Brain microvascular endothelial cell (primary cell): ENCODE results near the gene KRTAP5-5.

Source experiments
- DNase-seq: peaks from one replicate; pipeline ENCODE4 v3.0.0-alpha.2; 2020
- H3K27ac ChIP-seq: fragments of 250-450 bp; sonication (Bioruptor Pico); 2 replicates; pipeline ENCODE4 v1.5.1; 2020; ENCODE audit warnings: mild to moderate bottlenecking, moderate library complexity
- H3K27me3 ChIP-seq: fragments of 250-450 bp; sonication (Bioruptor Pico); replicated peaks from 2 replicates; pipeline ENCODE4 v1.5.1; 2020; ENCODE audit warnings: mild to moderate bottlenecking
- H3K36me3 ChIP-seq: fragments of 250-450 bp; sonication (Bioruptor Pico); replicated peaks from 2 replicates; pipeline ENCODE4 v1.5.1; 2020; ENCODE audit warnings: mild to moderate bottlenecking
- H3K4me3 ChIP-seq: 2 replicates; pipeline ENCODE4 v1.5.1; 2011; ENCODE audit warnings: low read depth, mild to moderate bottlenecking, control low read depth, low read length, moderate library complexity
- CTCF ChIP-seq: IDR thresholded peaks from 2 replicates; pipeline ENCODE4 v1.5.1; 2011; ENCODE audit warnings: low read depth, mild to moderate bottlenecking, moderate library complexity, low read length, control low read depth, inconsistent platforms; ENCODE audit errors: missing control alignments
- in situ Hi-C: cut with HindIII; loops from 2 replicates; pipeline ENCODE4 v1.10.0; 2017; ENCODE audit warnings: low sequenced_read_pairs, low pct_ligation_motif_present

Gene KRTAP5-5

GRCh38 chr11:1652771-1653540 is 23.4 kb downstream of the KRTAP5-5 start:
- peak; percentile 41 for DNase-seq
- Histone ChIP-seq H3K4me3 (no peak overlapping the region), H3K27ac (no peak overlapping the region), H3K27me3 (peaks cover 18% of the 10 kb centered on the region), H3K36me3 (no peaks in the 10 kb centered on the region)
- in situ Hi-C loops, result no loop called here
- peak; percentile 97 for TF ChIP-seq CTCF

- peaks cover 18% of the 10 kb centered on the region for H3K27me3 ChIP-seq
- in situ Hi-C loops, result no loop called here
Observed at GRCh38 chr11:1653541-1654387, 24.2 kb downstream of the KRTAP5-5 start.

GRCh38 chr11:1654388-1655167 is 25.0 kb downstream of the KRTAP5-5 start:
- H3K27me3 ChIP-seq, result peaks cover 18% of the 10 kb centered on the region
- H3K4me3 ChIP-seq, result no peak overlapping the region
- no peak overlapping the region for H3K27ac ChIP-seq
- no peak for TF ChIP-seq CTCF
- H3K36me3 ChIP-seq, result no peaks in the 10 kb centered on the region
- DNase-seq, result no peak
- in situ Hi-C loops, result no loop called here

More at GRCh38 chr11:1653541-1654387, 24.2 kb downstream of the KRTAP5-5 start:
- Histone ChIP-seq H3K36me3 (no peaks in the 10 kb centered on the region), H3K27ac (no peak overlapping the region), H3K4me3 (no peak overlapping the region)
- TF ChIP-seq CTCF, result no peak
- no peak for DNase-seq

GRCh38 chr11:1655168-1656060 is 25.8 kb downstream of the KRTAP5-5 start:
- H3K27me3 ChIP-seq, result peaks cover 18% of the 10 kb centered on the region
- H3K36me3 ChIP-seq, result no peaks in the 10 kb centered on the region
- H3K4me3 ChIP-seq, result no peak overlapping the region
- TF ChIP-seq CTCF, result no peak
- DNase-seq, result no peak
- in situ Hi-C loops, result no loop called here
- H3K27ac ChIP-seq, result no peak overlapping the region

GRCh38 chr11:1656061-1656441 is 26.5 kb downstream of the KRTAP5-5 start:
- Histone ChIP-seq H3K27ac (no peak overlapping the region), H3K36me3 (no peaks in the 10 kb centered on the region), H3K27me3 (peaks cover 18% of the 10 kb centered on the region), H3K4me3 (no peak overlapping the region)
- in situ Hi-C loops, result no loop called here
- TF ChIP-seq CTCF, result no peak
- no peak for DNase-seq
